Fibroblast of skin of right biceps (primary cell): Measurements from ENCODE around the gene MIPEP.

Experiments
- DNase-seq: peaks from one replicate; pipeline ENCODE4 v3.0.0-alpha.2; 2013

Gene MIPEP

DNA sequence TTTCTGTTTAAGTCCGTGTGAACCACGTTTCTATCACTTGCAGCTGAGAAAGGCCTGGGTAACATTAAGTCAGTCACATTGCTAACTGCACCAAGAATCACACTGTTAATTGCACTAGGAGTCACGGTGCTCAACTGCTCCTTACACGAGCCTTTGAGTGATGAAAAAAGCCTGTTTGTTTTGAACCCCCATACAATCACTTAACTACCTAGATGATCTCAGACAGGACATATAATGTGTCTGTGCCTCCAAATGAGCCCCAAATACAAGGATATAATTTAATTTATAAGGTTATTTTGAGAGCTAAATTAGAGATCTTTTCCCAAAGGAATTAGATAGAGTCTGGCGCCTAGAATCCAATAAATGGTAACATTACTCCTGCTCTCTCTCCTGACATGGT is 84.1 kb downstream of the MIPEP start:
- DNase-seq: no peak

- no peak for DNase-seq
These were observed 85.0 kb downstream of the MIPEP start for GRCh38 chr13:23804166-23804565.

DNA sequence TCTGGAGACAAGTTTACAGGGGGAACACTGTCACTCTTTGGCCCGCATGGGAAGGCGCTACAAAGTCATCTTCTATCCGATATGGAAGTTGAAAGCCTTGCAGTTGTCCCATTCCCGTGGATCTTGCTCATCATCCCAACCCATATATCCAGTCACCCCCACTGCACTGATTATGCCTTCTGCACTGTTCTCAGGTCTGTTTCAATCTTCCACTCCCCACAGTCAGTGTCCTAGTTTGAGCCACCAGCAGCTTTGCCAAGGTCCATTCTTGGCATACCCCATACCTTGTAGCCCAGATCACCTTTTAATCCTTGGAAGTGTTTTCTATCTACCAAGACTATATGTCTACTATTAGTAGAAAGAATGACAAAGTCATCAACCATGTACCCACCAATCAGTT is 88.1 kb downstream of the MIPEP start:
- DNase-seq: no peak

GRCh38 chr13:23799945-23800344 is 89.3 kb downstream of the MIPEP start:
- DNase-seq: no peak

GRCh38 chr13:23797276-23797903 is 91.8 kb downstream of the MIPEP start:
- no peak for DNase-seq

GRCh38 chr13:23796551-23796950 is 92.6 kb downstream of the MIPEP start:
- DNase-seq: no peak

DNA sequence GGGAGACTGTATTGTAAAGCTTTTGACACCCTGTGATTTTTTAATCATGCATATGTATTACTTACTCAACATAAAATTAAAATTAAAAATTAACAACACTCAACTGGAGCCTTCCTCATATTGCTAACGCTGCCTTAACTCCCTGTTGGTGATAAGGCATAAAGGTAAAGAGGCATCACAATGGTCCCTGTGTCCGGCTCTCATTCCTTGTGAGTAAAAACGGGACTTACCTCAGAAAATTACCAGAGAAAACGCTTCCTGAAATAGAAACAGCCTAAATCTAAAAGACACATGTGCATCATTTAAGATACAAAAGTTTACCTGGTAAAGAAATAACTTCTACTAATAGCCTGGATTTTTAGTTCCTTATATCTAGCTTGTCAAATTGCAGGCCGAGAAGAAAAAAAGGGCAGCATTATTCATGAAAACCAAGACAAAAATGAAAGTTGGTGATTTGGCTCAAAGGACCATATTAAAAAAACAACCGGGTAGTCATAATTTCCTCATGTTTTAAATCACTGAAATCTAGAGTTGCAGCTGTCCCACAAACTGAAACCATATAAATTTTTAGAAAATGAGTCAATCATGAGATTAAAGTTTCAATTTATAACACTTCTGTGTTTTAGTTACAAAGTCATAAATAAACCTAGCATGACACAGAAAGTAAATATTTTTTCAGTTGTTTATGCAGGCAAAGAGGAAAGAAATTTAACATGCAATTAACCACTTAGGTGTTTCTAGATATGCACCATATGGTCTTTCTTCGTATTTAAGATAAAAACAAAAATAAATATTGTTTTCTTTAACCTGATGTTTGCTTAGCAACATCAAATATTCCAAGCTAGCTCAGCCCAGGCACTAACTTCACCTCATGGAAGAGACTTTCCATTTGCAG is 94.7 kb downstream of the MIPEP start:
- DNase-seq: peak; percentile 81

DNA sequence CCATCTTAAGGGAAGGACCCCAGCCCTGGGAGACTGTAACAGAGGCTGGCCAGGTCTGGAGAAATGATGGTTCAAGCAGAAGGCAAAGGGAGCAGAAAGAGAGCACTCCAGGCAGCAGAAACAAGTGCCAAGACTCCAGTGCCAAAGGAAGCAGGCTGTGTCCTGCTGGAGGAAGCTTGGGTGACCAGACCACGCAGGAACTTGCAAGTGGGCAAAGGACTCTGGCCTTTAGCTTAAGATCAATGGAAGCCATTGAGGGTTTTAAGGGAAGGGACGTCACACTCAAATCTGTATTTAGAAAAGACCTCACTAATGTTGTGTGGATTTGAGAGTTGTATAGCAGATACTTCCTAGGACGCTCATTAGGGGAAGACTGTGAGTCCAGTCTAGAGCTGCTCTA is 95.5 kb downstream of the MIPEP start:
- no peak for DNase-seq

DNA sequence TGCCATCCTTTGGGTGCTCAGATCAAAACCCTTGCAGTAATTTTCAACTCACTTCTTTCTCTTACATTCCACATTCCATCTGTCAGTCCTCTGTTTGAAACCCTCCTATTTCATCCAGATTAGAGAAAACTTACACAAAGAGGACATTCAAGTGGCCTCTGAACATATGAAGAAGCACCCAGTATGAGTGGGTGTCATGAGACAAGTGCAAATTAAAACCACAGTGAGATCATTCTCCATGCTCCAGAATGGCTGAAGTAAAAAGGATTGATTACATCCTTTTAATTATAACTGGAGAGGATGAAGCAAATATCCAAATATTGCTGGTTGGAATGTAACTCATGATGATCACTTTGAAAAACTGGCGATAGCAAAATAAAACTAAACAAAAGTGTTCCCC is 96.5 kb downstream of the MIPEP start:
- DNase-seq: no peak

GRCh38 chr13:23790577-23791170 is 98.5 kb downstream of the MIPEP start:
- peak; percentile 96 for DNase-seq

DNA sequence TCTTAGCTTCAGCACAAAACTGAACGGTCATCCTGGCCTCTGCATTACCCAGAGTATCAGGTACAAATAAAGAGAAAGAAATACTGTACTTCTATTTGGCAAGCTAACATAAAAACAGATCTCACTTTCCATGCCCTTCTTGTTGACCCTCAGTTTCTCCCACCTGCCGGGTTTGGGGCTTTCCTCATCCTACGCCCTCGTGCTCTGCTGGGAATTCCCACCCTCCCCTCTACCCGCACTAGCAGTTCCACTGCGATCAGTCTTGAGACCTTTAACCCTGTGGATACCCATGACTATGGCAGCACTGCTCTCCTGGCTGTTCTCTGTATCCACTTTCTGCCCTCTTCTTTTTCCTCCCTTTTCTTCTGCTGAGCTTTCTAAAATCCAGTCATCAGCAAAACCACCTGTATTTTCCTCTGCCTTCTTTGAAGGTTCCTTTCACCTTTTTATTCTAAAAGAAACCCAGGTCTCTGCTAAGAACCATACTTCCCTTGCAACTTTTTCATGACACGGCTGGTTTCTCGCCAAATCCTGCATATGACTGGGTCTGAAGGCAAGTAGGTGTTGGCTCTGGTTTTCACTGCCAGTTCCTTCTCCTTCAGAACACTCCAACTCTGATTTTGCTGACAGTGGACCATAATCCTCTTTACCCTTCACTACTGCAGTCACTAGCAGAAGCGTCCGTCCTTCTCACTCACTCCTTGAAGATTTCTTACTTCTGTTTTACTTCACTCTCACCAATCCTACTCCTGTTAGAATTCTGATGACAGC is 99.4 kb downstream of the MIPEP start:
- no peak for DNase-seq

GRCh38 chr13:23788459-23788858 is 100.7 kb downstream of the MIPEP start:
- no peak for DNase-seq

DNA sequence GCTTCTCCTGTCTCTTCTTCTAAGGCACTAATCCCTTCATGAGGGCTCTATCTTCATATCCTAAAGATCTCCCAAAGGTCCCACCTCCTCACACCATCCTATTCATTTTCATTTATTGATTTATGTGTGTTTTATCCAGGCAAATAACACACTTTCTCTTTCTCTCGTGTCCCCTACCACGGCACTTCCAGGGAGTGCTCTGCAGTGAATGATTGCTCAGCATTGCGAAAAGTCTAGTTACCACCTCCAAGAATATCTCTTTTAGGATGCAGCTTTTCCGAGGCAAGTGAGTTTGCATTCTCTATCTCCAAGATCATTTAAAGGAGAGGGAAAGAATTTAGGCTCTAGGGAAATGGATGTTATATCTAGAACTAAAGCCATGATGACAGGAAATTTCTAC is 101.7 kb downstream of the MIPEP start:
- no peak for DNase-seq

DNA sequence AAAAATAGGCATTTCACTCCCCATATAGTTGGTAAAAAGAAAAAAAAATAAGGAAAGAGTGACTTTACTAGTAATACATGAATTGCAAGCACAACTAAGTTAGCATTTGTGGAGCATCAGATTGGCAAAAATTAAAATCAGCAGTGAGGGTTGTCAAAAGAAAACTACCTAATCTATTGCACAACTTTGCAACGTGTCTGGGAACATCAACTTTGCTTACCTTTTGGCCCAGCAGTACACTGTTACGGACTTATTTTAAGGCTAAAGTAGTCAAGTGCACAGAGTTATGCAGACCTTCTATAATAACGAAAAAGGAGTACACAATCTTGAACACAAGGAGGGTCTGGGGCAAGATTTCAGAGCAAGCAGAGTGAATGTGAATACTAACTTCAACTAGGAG is 102.6 kb downstream of the MIPEP start:
- no peak for DNase-seq

DNA sequence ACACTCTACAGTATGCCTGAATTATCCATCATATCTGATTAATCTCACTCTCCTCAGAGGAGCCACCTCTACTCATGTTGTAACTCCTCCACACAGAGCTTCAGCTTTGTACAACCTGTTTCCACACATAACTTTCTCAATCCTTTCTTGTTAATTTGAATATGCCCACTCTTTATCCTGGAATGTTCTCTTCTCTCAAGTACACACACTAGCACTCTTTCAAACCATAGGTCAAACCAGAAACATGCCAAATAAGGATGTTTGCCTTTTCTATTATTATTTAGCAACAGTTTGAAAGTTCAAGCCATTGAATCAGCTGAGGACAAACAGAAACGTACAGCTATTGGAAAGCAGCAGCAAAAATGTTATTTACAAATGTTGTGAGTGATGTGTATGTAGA is 110.3 kb downstream of the MIPEP start:
- DNase-seq: no peak

- DNase-seq: peak; percentile 48
These were observed 111.1 kb downstream of the MIPEP start for GRCh38 chr13:23778002-23778652.

DNA sequence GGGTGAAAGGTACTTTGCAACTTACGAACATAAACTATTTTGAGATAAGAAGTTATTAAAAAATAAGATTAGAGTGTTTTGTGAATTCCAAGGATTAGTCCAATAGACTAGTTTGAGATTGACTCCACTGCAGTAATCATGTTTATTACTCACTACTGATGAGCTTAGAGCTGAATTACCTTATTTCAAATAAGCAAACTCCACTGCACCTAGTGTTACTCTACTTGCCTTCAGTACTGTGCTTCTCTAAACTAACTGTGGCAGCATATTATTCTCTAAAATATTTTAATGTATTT is 111.7 kb downstream of the MIPEP start:
- DNase-seq: no peak

GRCh38 chr13:23776698-23777574 is 112.3 kb downstream of the MIPEP start:
- DNase-seq: no peak

DNA sequence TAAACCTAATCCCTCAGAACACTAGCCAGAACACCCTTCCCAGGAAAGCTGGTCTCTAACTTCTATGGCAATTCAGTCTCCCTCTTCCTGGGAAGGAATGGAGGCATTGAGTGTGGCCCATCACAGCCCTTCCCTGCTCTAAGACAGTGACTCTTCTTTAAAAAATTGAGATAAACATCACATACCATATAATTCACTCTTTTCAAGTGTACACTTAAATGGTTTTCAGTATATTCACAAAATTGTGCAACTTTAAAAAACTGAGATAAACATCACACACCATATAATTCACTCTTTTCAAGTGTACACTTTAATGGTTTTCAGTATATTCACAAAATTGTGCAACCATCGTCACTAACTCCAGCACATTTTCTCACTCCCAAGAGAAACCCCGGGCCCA is 116.5 kb downstream of the MIPEP start:
- DNase-seq: no peak

GRCh38 chr13:23771956-23772355 is 117.2 kb downstream of the MIPEP start:
- DNase-seq: peak; percentile 37

- DNase-seq: no peak
These were observed 117.6 kb downstream of the MIPEP start for GRCh38 chr13:23771552-23771951.

DNA sequence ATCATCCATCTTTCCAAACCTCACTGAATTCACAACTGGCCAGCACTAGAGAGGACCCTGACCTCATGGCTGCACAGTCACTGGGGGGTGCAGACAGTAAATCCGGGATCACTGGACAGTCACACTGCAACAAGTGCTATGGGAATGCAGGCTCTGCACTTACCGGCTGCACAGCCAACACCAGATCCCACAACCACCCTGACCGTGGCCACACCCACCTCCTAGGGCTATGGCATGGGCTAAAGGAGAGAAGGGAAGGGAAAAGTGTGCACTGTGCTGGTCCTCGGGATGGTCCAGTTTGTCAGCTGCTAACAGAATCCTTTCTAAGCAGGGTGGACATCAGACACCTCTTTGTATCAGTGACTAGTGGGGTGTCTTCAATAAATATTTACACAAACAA is 118.2 kb downstream of the MIPEP start:
- DNase-seq: no peak
